ENCODE results near the gene GLP2R.
A peak's percentile ranks its signal among the peaks of the same experiment; 100 is the strongest.

DNA sequence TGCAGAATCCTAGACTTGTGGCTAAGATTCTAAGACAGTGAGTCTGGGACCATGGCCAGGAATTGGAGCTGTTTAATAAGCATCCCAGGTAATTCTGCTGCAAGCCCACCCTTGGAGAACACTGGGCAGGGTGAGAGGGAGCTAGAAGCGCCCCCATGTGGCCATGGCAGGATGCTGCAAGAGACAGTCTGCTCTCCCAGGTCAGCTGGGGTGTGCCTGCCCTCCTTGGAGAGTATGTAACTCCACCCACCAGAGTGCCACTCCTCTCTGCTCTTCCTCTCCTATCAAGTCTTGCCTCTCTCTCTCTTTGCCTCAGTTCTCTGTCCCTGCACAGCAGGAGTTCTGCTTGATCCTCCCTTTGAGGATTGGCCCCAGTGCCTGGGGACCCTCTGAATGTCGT, 64.4 kb downstream of the GLP2R start:
- TF ChIP-seq CTCF (conservative IDR thresholded peaks at IDR 0.05) (peak; percentile 75), ZFX (IDR thresholded peaks at IDR 0.05) (no peak)

Data from C4-2B (cell line).